A204.1 (cell line): ENCODE data around the gene CBFA2T3.

Experiments used
- FAIRE-seq: peaks from 2 replicates; lab custom pipeline; 2012; peaks lifted over from hg19 to GRCh38; lab: Jason Lieb, UNC

The CBFA2T3 gene

GRCh38 chr16:88836791-88837190 is 140.2 kb downstream of the CBFA2T3 start:
- FAIRE-seq = no peak

- no peak for FAIRE-seq
Observed at GRCh38 chr16:88835818-88836217, 141.2 kb downstream of the CBFA2T3 start.

GRCh38 chr16:88835383-88835782 is 141.6 kb downstream of the CBFA2T3 start:
- FAIRE-seq = no peak

GRCh38 chr16:88834670-88835069 is 142.3 kb downstream of the CBFA2T3 start:
- no peak for FAIRE-seq

GRCh38 chr16:88833086-88833485 is 143.9 kb downstream of the CBFA2T3 start:
- no peak for FAIRE-seq

GRCh38 chr16:88831838-88832237 is 145.2 kb downstream of the CBFA2T3 start:
- no peak for FAIRE-seq

GRCh38 chr16:88830783-88831182 is 146.2 kb downstream of the CBFA2T3 start:
- FAIRE-seq = no peak

GRCh38 chr16:88830258-88830657 is 146.7 kb downstream of the CBFA2T3 start:
- FAIRE-seq = no peak

GRCh38 chr16:88828711-88829110 is 148.3 kb downstream of the CBFA2T3 start:
- FAIRE-seq = no peak

GRCh38 chr16:88827727-88828126 is 149.3 kb downstream of the CBFA2T3 start:
- no peak for FAIRE-seq

- no peak for FAIRE-seq
Observed at GRCh38 chr16:88826070-88826840, 150.8 kb downstream of the CBFA2T3 start.

- FAIRE-seq = no peak
Observed at GRCh38 chr16:88825146-88825545, 151.9 kb downstream of the CBFA2T3 start.
